GM12878 (cell line): Measurements from ENCODE around the gene PPP2R1B. TPM values are rescaled to one million over a fixed set of nuclear protein-coding genes. Genes with fewer than 3 reads are reported as not detected.

ENCODE experiments used
- ATAC-seq: fragments of 200-7000 bp; cut with Tn5 transposase; 3 replicates; pipeline ENCODE4 v1.9.1; 2020; ENCODE audit warnings: mild to moderate bottlenecking, moderate library complexity
- BruUV-seq: library from RNA; stranded (reverse); fragments of 400-500 nt; replicated peaks from 2 replicates; lab custom pipeline; 2021; lab: Mats Ljungman, UMichigan
- CTCF ChIA-PET: fragments of 300-600 bp; sonication (Branson Sonifier 250); formaldehyde crosslinking; extraction: SDS; loops from one replicate; lab custom pipeline; 2021; ENCODE audit warnings: inconsistent platforms; lab: Yijun Ruan, JAX
- POLR2A ChIA-PET: fragments of 350-600 bp; formaldehyde crosslinking; extraction: SDS; loops from one replicate; lab custom pipeline; 2021; ENCODE audit warnings: inconsistent platforms; lab: Charles Lee
- RAD21 ChIA-PET: fragments of 300-600 bp; sonication (Branson Sonifier 250); formaldehyde crosslinking; loops from one replicate; lab custom pipeline; 2023; ENCODE audit warnings: antibody characterized with exemption; ENCODE audit not compliant: unreplicated experiment; lab: Charles Lee
- SMC1A ChIA-PET: fragments of 300-600 bp; sonication (Branson Sonifier 250); formaldehyde crosslinking; loops from one replicate; lab custom pipeline; 2023; ENCODE audit not compliant: unreplicated experiment, uncharacterized antibody; lab: Charles Lee
- DNase-seq: peaks from one replicate; pipeline ENCODE4 v3.0.0-alpha.2; 2011; ENCODE audit warnings: low read depth, low spot score
- FAIRE-seq: peaks from 3 replicates; lab custom pipeline; 2011; peaks lifted over from hg19 to GRCh38; lab: Jason Lieb, UNC
- H2AFZ ChIP-seq: 2 replicates; pipeline ENCODE4 v1.6.0; 2011; ENCODE audit warnings: low read depth, low read length, control low read depth; ENCODE audit not compliant: control insufficient read depth
- H3K27ac ChIP-seq: 2 replicates; pipeline ENCODE4 v1.5.1; 2011; ENCODE audit warnings: control low read depth; ENCODE audit not compliant: control insufficient read depth, insufficient read depth
- H3K27me3 ChIP-seq, 2 experiments: replicated peaks in 1 of 2; 2 replicates each; pipeline versions ENCODE4 v1.6.0 to v1.6.1; 2011; ENCODE audit warnings: low read length in 1 of 2; ENCODE audit not compliant: control insufficient read depth in 2 of 2, insufficient read depth in 2 of 2
- H3K36me3 ChIP-seq, 2 experiments: 2 replicates each; pipeline ENCODE4 v1.5.1; 2011; ENCODE audit warnings: low read length in 1 of 2; ENCODE audit not compliant: control insufficient read depth in 2 of 2, insufficient read depth in 2 of 2
- H3K4me1 ChIP-seq: 2 replicates; pipeline ENCODE4 v1.6.1; 2011; ENCODE audit warnings: mild to moderate bottlenecking, low read length, moderate library complexity, mixed read lengths; ENCODE audit not compliant: control insufficient read depth, insufficient read depth
- H3K4me2 ChIP-seq: 2 replicates; pipeline ENCODE4 v1.6.0; 2011; ENCODE audit warnings: control low read depth; ENCODE audit not compliant: control insufficient read depth, insufficient read depth
- H3K4me3 ChIP-seq: fragments of 200-600 bp; sonication (generic); 2 replicates; pipeline ENCODE4 v1.5.1; 2016
- H3K79me2 ChIP-seq: 2 replicates; pipeline ENCODE4 v1.6.0; 2011; ENCODE audit warnings: low read length; ENCODE audit not compliant: control insufficient read depth, insufficient read depth
- H3K9ac ChIP-seq: 2 replicates; pipeline ENCODE4 v1.8.0; 2011; ENCODE audit warnings: low read length, control low read depth, mixed read lengths; ENCODE audit not compliant: control insufficient read depth, insufficient read depth
- H3K9me3 ChIP-seq: replicated peaks from 3 replicates; pipeline ENCODE4 v1.5.1; 2011; ENCODE audit warnings: mild to moderate bottlenecking, low read length; ENCODE audit not compliant: control insufficient read depth, insufficient read depth
- H4K20me1 ChIP-seq: 2 replicates; pipeline ENCODE4 v1.6.0; 2011; ENCODE audit not compliant: control insufficient read depth, insufficient read depth
- CHD1 ChIP-seq: IDR thresholded peaks from 2 replicates; pipeline ENCODE4 v1.6.1; 2012; ENCODE audit warnings: low read depth, low read length, improper control_type of control experiment
- EGR1 ChIP-seq, 2 experiments: IDR thresholded peaks; 1 replicate in 1 of 2; 2 replicates in 1 of 2; pipeline ENCODE4 v1.6.1; 2011 to 2012; ENCODE audit warnings: low read depth in 2 of 2, low read length in 2 of 2, borderline replicate concordance in 1 of 2, mild to moderate bottlenecking in 1 of 2, moderate library complexity in 1 of 2
- ETV6 ChIP-seq, 2 experiments: fragments of 450-650 bp in 1 of 2; IDR thresholded peaks in 1 of 2; conservative IDR thresholded peaks in 1 of 2; 2 replicates each; pipeline ENCODE4 v1.6.1; 2014; ENCODE audit warnings: antibody characterized with exemption in 1 of 2, borderline replicate concordance in 1 of 2, low read depth in 1 of 2, mild to moderate bottlenecking in 1 of 2, moderate library complexity in 1 of 2
- HDAC6 ChIP-seq: fragments of 200-600 bp; sonication (generic); IDR thresholded peaks from one replicate; pipeline ENCODE4 v1.8.0; 2017; ENCODE audit warnings: antibody characterized with exemption; ENCODE audit not compliant: unreplicated experiment
- IKZF2 ChIP-seq, 2 experiments: fragments of 450-650 bp; IDR thresholded peaks; 2 replicates each; pipeline ENCODE4 v1.6.1; 2017; ENCODE audit warnings: mild to moderate bottlenecking in 2 of 2, moderate library complexity in 2 of 2
- NFXL1 ChIP-seq: fragments of 450-650 bp; IDR thresholded peaks from 2 replicates; pipeline ENCODE4 v1.6.1; 2017; ENCODE audit warnings: antibody characterized with exemption, mild to moderate bottlenecking, borderline replicate concordance
- NRF1 ChIP-seq: conservative IDR thresholded peaks from 2 replicates; pipeline ENCODE4 v1.6.1; 2011; ENCODE audit warnings: mild to moderate bottlenecking, low read depth, low read length, improper control_type of control experiment
- PAX5 ChIP-seq: IDR thresholded peaks from 2 replicates; pipeline ENCODE4 v1.6.1; 2011; ENCODE audit warnings: low read depth, low read length, borderline replicate concordance
- ZSCAN29 ChIP-seq: fragments of 450-650 bp; IDR thresholded peaks from 2 replicates; pipeline ENCODE4 v1.6.1; 2017; ENCODE audit warnings: mild to moderate bottlenecking, moderate library complexity
- WGBS: methylation state at CpG from one replicate; pipeline ENCODE4 v1.1.6; 2016; ENCODE audit warnings: low lambda C conversion rate; ENCODE audit not compliant: insufficient replicate concordance, insufficient coverage; ENCODE audit errors: missing lambda C conversion rate; 5-methylcytosine and 5-hydroxymethylcytosine counted together
- in situ Hi-C: fragments of 300-500 bp; cut with MboI; formaldehyde crosslinking; loops from 9 replicates; pipeline ENCODE4 v1.14.3; 2018; ENCODE audit warnings: mixed read lengths
- intact Hi-C: fragments of 100-400 bp; cut with micrococcal nuclease; formaldehyde crosslinking; loops from one replicate; pipeline ENCODE4 v1.14.2; 2022; ENCODE audit not compliant: unreplicated experiment
- polyA plus RNA-seq, 11 experiments: library from polyadenylated mRNA; depleted of rRNA in 4 of 11; unstranded in 6 of 11; stranded (reverse) in 5 of 11; fragments of >200 nt; fragmentation: Nextera tagmentation in 4 of 11; fragmentation: Illumina TruSeq in 1 of 11; extraction: Ambion mirVana in 4 of 11; extraction: Trizol in 1 of 11; gene quantifications; 1 replicate in 1 of 11; 2 replicates in 10 of 11; pipeline versions ENCODE4 v1.2.1 to v1.2.3, GENCODE V29; 2011 to 2016; ENCODE audit warnings: inconsistent platforms in 2 of 11, missing spikeins in 2 of 11, low read depth in 1 of 11
- total RNA-seq, 4 experiments: library from RNA; depleted of rRNA in 3 of 4; stranded (reverse); fragments of >200 nt in 3 of 4; fragmentation: Illumina TruSeq in 1 of 4; extraction: Trizol in 1 of 4; gene quantifications; 2 replicates each; pipeline versions ENCODE4 v1.2.1 to v1.2.3, GENCODE V29; 2013 to 2021
- TF ChIP-seq, protein P1 (sequence below): fragments of 450-650 bp; IDR thresholded peaks from 2 replicates; pipeline ENCODE4 v1.6.1; 2016; ENCODE audit warnings: mild to moderate bottlenecking
- TF ChIP-seq, protein P2 (sequence below): IDR thresholded peaks from 2 replicates; pipeline ENCODE4 v1.6.1; 2012; ENCODE audit warnings: mild to moderate bottlenecking, low read depth, low read length
- TF ChIP-seq, protein P3 (sequence below): fragments of 450-650 bp; IDR thresholded peaks from 2 replicates; pipeline ENCODE4 v1.6.1; 2018; ENCODE audit warnings: borderline replicate concordance, mild to moderate bottlenecking; ENCODE audit not compliant: partially characterized antibody

Gene PPP2R1B
- total and polyA plus RNA-seq, 10 of the 15 experiments (the other 5 are each of a cell fraction or from before 2014, with no cell fraction given), result 26.6 to 68.2 (median 35.7) TPM

GRCh38 chr11:111765320-111765983 is 737 bp downstream of the PPP2R1B start (continued):
- TF ChIP-seq, protein P1, sequence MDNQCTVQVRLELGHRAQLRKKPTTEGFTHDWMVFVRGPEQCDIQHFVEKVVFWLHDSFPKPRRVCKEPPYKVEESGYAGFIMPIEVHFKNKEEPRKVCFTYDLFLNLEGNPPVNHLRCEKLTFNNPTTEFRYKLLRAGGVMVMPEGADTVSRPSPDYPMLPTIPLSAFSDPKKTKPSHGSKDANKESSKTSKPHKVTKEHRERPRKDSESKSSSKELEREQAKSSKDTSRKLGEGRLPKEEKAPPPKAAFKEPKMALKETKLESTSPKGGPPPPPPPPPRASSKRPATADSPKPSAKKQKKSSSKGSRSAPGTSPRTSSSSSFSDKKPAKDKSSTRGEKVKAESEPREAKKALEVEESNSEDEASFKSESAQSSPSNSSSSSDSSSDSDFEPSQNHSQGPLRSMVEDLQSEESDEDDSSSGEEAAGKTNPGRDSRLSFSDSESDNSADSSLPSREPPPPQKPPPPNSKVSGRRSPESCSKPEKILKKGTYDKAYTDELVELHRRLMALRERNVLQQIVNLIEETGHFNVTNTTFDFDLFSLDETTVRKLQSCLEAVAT, result no peak
- TF ChIP-seq PAX5, result no peak
- TF ChIP-seq ETV6 (conservative IDR thresholded peaks at IDR 0.05 in 1 of 2, IDR thresholded peaks at IDR 0.05 in 1 of 2; ENCODE audit: borderline replicate concordance in 1 of 2, low read depth in 1 of 2), result 0 out of 4 replicates have a peak, but pooled peaks of 1 of the 2 experiments have one; percentile 3
- peak in 1 of 2 experiments; percentile 65; a peak in 2 of 3 replicates for TF ChIP-seq EGR1 (IDR thresholded peaks at IDR 0.05; ENCODE audit: borderline replicate concordance in 1 of 2, low read depth in 2 of 2, low read length in 2 of 2)
- no peak for TF ChIP-seq NRF1
- no peak for TF ChIP-seq ZSCAN29

- ATAC-seq (no peak), DNase-seq (no peak), FAIRE-seq (no peak)
- Histone ChIP-seq H2AFZ (no peak overlapping the region), H3K4me3 (peak overlapping the region; percentile 78), H3K36me3 (peaks cover 2 to 17% of the 10 kb centered on the region in 2 experiments), H4K20me1 (no peaks in the 10 kb centered on the region), H3K4me2 (peak overlapping the region; percentile 92), H3K27me3 (no peaks in the 10 kb centered on the region), H3K79me2 (peaks cover 22% of the 10 kb centered on the region), H3K9me3 (no peaks in the 10 kb centered on the region), H3K9ac (peak overlapping the region; percentile 80; the same call in 1 of the 2 replicates), H3K27ac (no peak overlapping the region; the same call in 1 of the 2 replicates), H3K4me1 (no peaks in the 10 kb centered on the region; the same call in 1 of the 2 replicates)
- POLR2A ChIA-PET, result interaction anchor here (0.9 to 6.0 kb wide), 11 partner anchors 13 to 347 kb away, joined by 3 to 56 read pairs (median 4); partner anchors contain the start of gene SIK2
- 0% methylated on average over 1 of the region's 1 CpG for WGBS
- RAD21 ChIA-PET, result interaction anchor here (0.6 to 7.6 kb wide), 17 partner anchors 9 to 177 kb away, joined by 3 to 136 read pairs (median 4); partner anchors contain the start of gene SIK2
- in situ Hi-C loops (no loop called here), intact Hi-C loops (no loop called here)
- SMC1A ChIA-PET, result interaction anchor here (0.7 to 8.1 kb wide), 24 partner anchors 9 to 178 kb away, joined by 3 to 154 read pairs (median 6); partner anchors contain the start of gene SIK2
- no TSS peak for BruUV-seq
- CTCF ChIA-PET, result interaction anchor here (0.8 to 13.4 kb wide), 17 partner anchors 8 to 198 kb away, joined by 3 to 174 read pairs (median 4); partner anchors contain the start of gene SIK2
- TF ChIP-seq HDAC6, result no peak
- no peak for TF ChIP-seq CHD1
- TF ChIP-seq, protein P2, sequence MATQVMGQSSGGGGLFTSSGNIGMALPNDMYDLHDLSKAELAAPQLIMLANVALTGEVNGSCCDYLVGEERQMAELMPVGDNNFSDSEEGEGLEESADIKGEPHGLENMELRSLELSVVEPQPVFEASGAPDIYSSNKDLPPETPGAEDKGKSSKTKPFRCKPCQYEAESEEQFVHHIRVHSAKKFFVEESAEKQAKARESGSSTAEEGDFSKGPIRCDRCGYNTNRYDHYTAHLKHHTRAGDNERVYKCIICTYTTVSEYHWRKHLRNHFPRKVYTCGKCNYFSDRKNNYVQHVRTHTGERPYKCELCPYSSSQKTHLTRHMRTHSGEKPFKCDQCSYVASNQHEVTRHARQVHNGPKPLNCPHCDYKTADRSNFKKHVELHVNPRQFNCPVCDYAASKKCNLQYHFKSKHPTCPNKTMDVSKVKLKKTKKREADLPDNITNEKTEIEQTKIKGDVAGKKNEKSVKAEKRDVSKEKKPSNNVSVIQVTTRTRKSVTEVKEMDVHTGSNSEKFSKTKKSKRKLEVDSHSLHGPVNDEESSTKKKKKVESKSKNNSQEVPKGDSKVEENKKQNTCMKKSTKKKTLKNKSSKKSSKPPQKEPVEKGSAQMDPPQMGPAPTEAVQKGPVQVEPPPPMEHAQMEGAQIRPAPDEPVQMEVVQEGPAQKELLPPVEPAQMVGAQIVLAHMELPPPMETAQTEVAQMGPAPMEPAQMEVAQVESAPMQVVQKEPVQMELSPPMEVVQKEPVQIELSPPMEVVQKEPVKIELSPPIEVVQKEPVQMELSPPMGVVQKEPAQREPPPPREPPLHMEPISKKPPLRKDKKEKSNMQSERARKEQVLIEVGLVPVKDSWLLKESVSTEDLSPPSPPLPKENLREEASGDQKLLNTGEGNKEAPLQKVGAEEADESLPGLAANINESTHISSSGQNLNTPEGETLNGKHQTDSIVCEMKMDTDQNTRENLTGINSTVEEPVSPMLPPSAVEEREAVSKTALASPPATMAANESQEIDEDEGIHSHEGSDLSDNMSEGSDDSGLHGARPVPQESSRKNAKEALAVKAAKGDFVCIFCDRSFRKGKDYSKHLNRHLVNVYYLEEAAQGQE, result no peak
- TF ChIP-seq IKZF2 (IDR thresholded peaks at IDR 0.05), result no peak
- no peak for TF ChIP-seq NFXL1
- TF ChIP-seq, protein P3, sequence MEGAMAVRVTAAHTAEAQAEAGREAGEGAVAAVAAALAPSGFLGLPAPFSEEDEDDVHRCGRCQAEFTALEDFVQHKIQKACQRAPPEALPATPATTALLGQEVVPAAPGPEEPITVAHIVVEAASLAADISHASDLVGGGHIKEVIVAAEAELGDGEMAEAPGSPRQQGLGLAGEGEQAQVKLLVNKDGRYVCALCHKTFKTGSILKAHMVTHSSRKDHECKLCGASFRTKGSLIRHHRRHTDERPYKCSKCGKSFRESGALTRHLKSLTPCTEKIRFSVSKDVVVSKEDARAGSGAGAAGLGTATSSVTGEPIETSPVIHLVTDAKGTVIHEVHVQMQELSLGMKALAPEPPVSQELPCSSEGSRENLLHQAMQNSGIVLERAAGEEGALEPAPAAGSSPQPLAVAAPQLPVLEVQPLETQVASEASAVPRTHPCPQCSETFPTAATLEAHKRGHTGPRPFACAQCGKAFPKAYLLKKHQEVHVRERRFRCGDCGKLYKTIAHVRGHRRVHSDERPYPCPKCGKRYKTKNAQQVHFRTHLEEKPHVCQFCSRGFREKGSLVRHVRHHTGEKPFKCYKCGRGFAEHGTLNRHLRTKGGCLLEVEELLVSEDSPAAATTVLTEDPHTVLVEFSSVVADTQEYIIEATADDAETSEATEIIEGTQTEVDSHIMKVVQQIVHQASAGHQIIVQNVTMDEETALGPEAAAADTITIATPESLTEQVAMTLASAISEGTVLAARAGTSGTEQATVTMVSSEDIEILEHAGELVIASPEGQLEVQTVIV, result no peak
Measured at GRCh38 chr11:111764621-111765020, 1.6 kb downstream of the PPP2R1B start.
